Subcutaneous abdominal adipose tissue (tissue), 5 donors: ENCODE results near the gene ANKS4B.

Source experiments
- H3K27ac ChIP-seq: one replicate; pipeline ENCODE4 v1.7.0; 2013; ENCODE audit warnings: low read depth, mild to moderate bottlenecking, inconsistent platforms, low read length, moderate library complexity
- H3K27me3 ChIP-seq, 5 donors: one replicate each; pipeline ENCODE4 v1.7.0; 2013; ENCODE audit warnings: low read length in 5 of 5, inconsistent platforms in 1 of 5; ENCODE audit not compliant: control insufficient read depth in 5 of 5, insufficient read depth in 4 of 5
- H3K36me3 ChIP-seq, 5 donors: one replicate each; pipeline ENCODE4 v1.7.0; 2013; ENCODE audit warnings: low read length in 5 of 5; ENCODE audit not compliant: control insufficient read depth in 5 of 5, insufficient read depth in 5 of 5
- H3K4me1 ChIP-seq, 5 donors: one replicate each; pipeline ENCODE4 v1.7.0; 2013; ENCODE audit warnings: low read length in 5 of 5, mild to moderate bottlenecking in 3 of 5, moderate library complexity in 1 of 5; ENCODE audit not compliant: control insufficient read depth in 5 of 5, insufficient read depth in 5 of 5
- H3K4me3 ChIP-seq, 5 donors: one replicate each; pipeline ENCODE4 v1.7.0; 2013; ENCODE audit warnings: low read length in 5 of 5, low read depth in 1 of 5
- H3K9ac ChIP-seq, 5 donors: one replicate each; pipeline ENCODE4 v1.7.0; 2013; ENCODE audit warnings: low read length in 5 of 5, mild to moderate bottlenecking in 4 of 5, moderate library complexity in 3 of 5
- H3K9me3 ChIP-seq, 5 donors: one replicate each; pipeline ENCODE4 v1.7.0; 2013; ENCODE audit warnings: low read length in 5 of 5; ENCODE audit not compliant: control insufficient read depth in 5 of 5
- donor health status: healthy.
- donor health status: healthy.
- donor health status: healthy.
- donor health status: healthy.
- donor health status: healthy.

Gene ANKS4B

GRCh38 chr16:21233521-21234150 lies at the start of gene ANKS4B:
Gene ANKS4B, plus strand, starts transcription at chr16:21233699. Its CDS starts 39 bp downstream, at chr16:21233738.
- H3K27ac ChIP-seq: no peak within 1 kb of the TSS

GRCh38 chr16:21183995-21184394 lies 49.5 kb upstream of the ANKS4B start:
- Histone ChIP-seq H3K4me1 (peaks cover 0 to 15% (median 10%) of the 10 kb centered on the region in 5 donors), H3K4me3 (no peak overlapping the region), H3K9ac (no peak overlapping the region), H3K27me3 (peaks cover 0 to 2% (median 0%) of the 10 kb centered on the region in 5 donors), H3K27ac (no peak overlapping the region), H3K36me3 (peaks cover 0 to 40% (median 24%) of the 10 kb centered on the region in 5 donors), H3K9me3 (no peaks in the 10 kb centered on the region)

More at GRCh38 chr16:21233521-21234150, at the start of gene ANKS4B:
- H3K27me3 ChIP-seq: peaks cover 0 to 4% (median 0%) of the 10 kb centered on the region in 5 donors
- H3K4me3 ChIP-seq: no peak within 1 kb of the TSS
- H3K9me3 ChIP-seq: no peaks in the 10 kb centered on the region
- H3K36me3 ChIP-seq: no peaks in the 10 kb centered on the region
- H3K9ac ChIP-seq: no peak within 1 kb of the TSS
- no peaks in the 10 kb centered on the region for H3K4me1 ChIP-seq

GRCh38 chr16:21184834-21185233 lies 48.7 kb upstream of the ANKS4B start:
- Histone ChIP-seq H3K4me1 (peaks cover 0 to 7% (median 2%) of the 10 kb centered on the region in 5 donors), H3K27ac (no peak overlapping the region), H3K4me3 (no peak overlapping the region), H3K36me3 (peaks cover 0 to 32% (median 18%) of the 10 kb centered on the region in 5 donors), H3K9me3 (no peaks in the 10 kb centered on the region), H3K9ac (no peak overlapping the region), H3K27me3 (peaks cover 0 to 2% (median 0%) of the 10 kb centered on the region in 5 donors)

- Histone ChIP-seq H3K27ac (no peak overlapping the region), H3K4me1 (peaks cover 0 to 6% (median 2%) of the 10 kb centered on the region in 5 donors), H3K4me3 (no peak overlapping the region), H3K9ac (no peak overlapping the region), H3K27me3 (peaks cover 0 to 2% (median 0%) of the 10 kb centered on the region in 5 donors), H3K9me3 (peaks cover 0 to 2% (median 0%) of the 10 kb centered on the region in 5 donors), H3K36me3 (peaks cover 0 to 24% (median 15%) of the 10 kb centered on the region in 5 donors)
These were observed 47.7 kb upstream of the ANKS4B start for GRCh38 chr16:21185659-21186325.

GRCh38 chr16:21186326-21186691 lies 47.2 kb upstream of the ANKS4B start:
- H3K4me3 ChIP-seq: no peak overlapping the region
- peaks cover 0 to 2% (median 0%) of the 10 kb centered on the region in 5 donors for H3K9me3 ChIP-seq
- peaks cover 0 to 2% (median 0%) of the 10 kb centered on the region in 5 donors for H3K27me3 ChIP-seq
- H3K27ac ChIP-seq: no peak overlapping the region
- peaks cover 0 to 19% (median 10%) of the 10 kb centered on the region in 5 donors for H3K36me3 ChIP-seq
- peaks cover 0 to 6% (median 2%) of the 10 kb centered on the region in 5 donors for H3K4me1 ChIP-seq
- no peak overlapping the region for H3K9ac ChIP-seq

GRCh38 chr16:21189311-21189710 lies 44.2 kb upstream of the ANKS4B start:
- Histone ChIP-seq H3K9me3 (peaks cover 0 to 10% (median 4%) of the 10 kb centered on the region in 5 donors), H3K4me3 (no peak overlapping the region), H3K9ac (no peak overlapping the region), H3K4me1 (peaks cover 0 to 6% (median 2%) of the 10 kb centered on the region in 5 donors), H3K36me3 (no peaks in the 10 kb centered on the region), H3K27ac (no peak overlapping the region), H3K27me3 (peaks cover 0 to 3% (median 2%) of the 10 kb centered on the region in 5 donors)

- peaks cover 0 to 6% (median 2%) of the 10 kb centered on the region in 5 donors for H3K4me1 ChIP-seq
- no peak overlapping the region for H3K9ac ChIP-seq
- H3K27ac ChIP-seq: no peak overlapping the region
- peaks cover 0 to 10% (median 4%) of the 10 kb centered on the region in 5 donors for H3K9me3 ChIP-seq
- peaks cover 0 to 9% (median 2%) of the 10 kb centered on the region in 5 donors for H3K27me3 ChIP-seq
- H3K4me3 ChIP-seq: no peak overlapping the region
- H3K36me3 ChIP-seq: no peaks in the 10 kb centered on the region
These were observed 43.5 kb upstream of the ANKS4B start for GRCh38 chr16:21190013-21190412.

- Histone ChIP-seq H3K9ac (no peak overlapping the region), H3K9me3 (peaks cover 0 to 10% (median 4%) of the 10 kb centered on the region in 5 donors), H3K27ac (no peak overlapping the region), H3K27me3 (peaks cover 0 to 11% (median 2%) of the 10 kb centered on the region in 5 donors), H3K36me3 (no peaks in the 10 kb centered on the region), H3K4me3 (no peak overlapping the region), H3K4me1 (peaks cover 0 to 6% (median 2%) of the 10 kb centered on the region in 5 donors)
These were observed 42.9 kb upstream of the ANKS4B start for GRCh38 chr16:21190599-21190998.

- Histone ChIP-seq H3K4me1 (peaks cover 0 to 6% (median 2%) of the 10 kb centered on the region in 5 donors), H3K4me3 (no peak overlapping the region), H3K9me3 (peaks cover 0 to 10% (median 4%) of the 10 kb centered on the region in 5 donors), H3K9ac (no peak overlapping the region), H3K27me3 (peaks cover 0 to 11% (median 6%) of the 10 kb centered on the region in 5 donors), H3K27ac (no peak overlapping the region), H3K36me3 (no peaks in the 10 kb centered on the region)
These were observed 40.5 kb upstream of the ANKS4B start for GRCh38 chr16:21192991-21193390.

- no peak overlapping the region for H3K27ac ChIP-seq
- no peak overlapping the region for H3K9ac ChIP-seq
- no peaks in the 10 kb centered on the region for H3K36me3 ChIP-seq
- no peaks in the 10 kb centered on the region for H3K4me1 ChIP-seq
- peaks cover 0 to 14% (median 8%) of the 10 kb centered on the region in 5 donors for H3K27me3 ChIP-seq
- no peak overlapping the region for H3K4me3 ChIP-seq
- peaks cover 0 to 10% (median 4%) of the 10 kb centered on the region in 5 donors for H3K9me3 ChIP-seq
These were observed 38.7 kb upstream of the ANKS4B start for GRCh38 chr16:21194771-21195301.
